IMR-90 (cell line): ENCODE measurements around the gene LTBP1. TPM values are rescaled to one million over a fixed set of nuclear protein-coding genes. Genes with fewer than 3 reads are reported as not detected.

ENCODE experiments used
- ATAC-seq: fragments of 200-7000 bp; cut with Tn5 transposase; 2 replicates; pipeline ENCODE4 v1.9.1; 2020; ENCODE audit warnings: low read depth, mild to moderate bottlenecking, moderate library complexity
- BruUV-seq: library from RNA; stranded (reverse); fragments of 400-500 nt; replicated peaks from 2 replicates; lab custom pipeline; 2021; lab: Mats Ljungman, UMichigan
- CTCF ChIA-PET: fragments of 300-600 bp; formaldehyde crosslinking; extraction: SDS; loops from one replicate; lab custom pipeline; 2021; ENCODE audit warnings: antibody characterized with exemption; lab: Yijun Ruan, JAX
- POLR2A ChIA-PET: fragments of 300-600 bp; sonication (Branson Sonifier 250); formaldehyde crosslinking; loops from one replicate; lab custom pipeline; 2022; ENCODE audit warnings: antibody characterized with exemption; ENCODE audit not compliant: unreplicated experiment; lab: Charles Lee
- DNase-seq: peaks from one replicate; pipeline ENCODE4 v3.0.0; 2013
- H2AFZ ChIP-seq: replicated peaks from 2 replicates; pipeline ENCODE3; 2013; ENCODE audit warnings: low read length, mild to moderate bottlenecking; ENCODE audit not compliant: poor library complexity
- H2AK5ac ChIP-seq: 2 replicates; pipeline ENCODE4 v1.6.1; 2013; ENCODE audit warnings: low read depth, low read length, inconsistent platforms
- H2AK9ac ChIP-seq: replicated peaks from 2 replicates; pipeline ENCODE3; 2013; ENCODE audit warnings: mild to moderate bottlenecking, low read depth, low read length, moderate library complexity; ENCODE audit not compliant: poor library complexity
- H2BK120ac ChIP-seq: 2 replicates; pipeline ENCODE4 v1.6.1; 2013; ENCODE audit warnings: low read depth, low read length, inconsistent platforms
- H2BK15ac ChIP-seq: 3 replicates; pipeline ENCODE4 v1.6.1; 2013; ENCODE audit warnings: low read depth, low read length, inconsistent platforms
- H2BK20ac ChIP-seq: 2 replicates; pipeline ENCODE4 v1.6.1; 2013; ENCODE audit warnings: low read depth, mild to moderate bottlenecking, inconsistent platforms, low read length, moderate library complexity
- H2BK5ac ChIP-seq: 2 replicates; pipeline ENCODE4 v1.6.1; 2013; ENCODE audit warnings: mild to moderate bottlenecking, low read depth, low read length, inconsistent platforms; ENCODE audit not compliant: poor library complexity, severe bottlenecking
- H3K14ac ChIP-seq: replicated peaks from 2 replicates; pipeline ENCODE4 v1.6.1; 2013; ENCODE audit warnings: low read depth, low read length, inconsistent platforms
- H3K18ac ChIP-seq: 2 replicates; pipeline ENCODE4 v1.6.1; 2013; ENCODE audit warnings: low read depth, low read length, control low read depth
- H3K23ac ChIP-seq: 2 replicates; pipeline ENCODE4 v1.6.1; 2013; ENCODE audit warnings: low read depth, low read length, inconsistent platforms
- H3K27ac ChIP-seq: 2 replicates; pipeline ENCODE4 v1.5.1; 2013; ENCODE audit warnings: mild to moderate bottlenecking, control low read depth, low read length; ENCODE audit not compliant: insufficient read depth
- H3K27me3 ChIP-seq: 2 replicates; pipeline ENCODE4 v1.6.1; 2013; ENCODE audit warnings: low read length; ENCODE audit not compliant: control insufficient read depth, insufficient read depth
- H3K36me3 ChIP-seq: 2 replicates; pipeline ENCODE4 v1.6.1; 2013; ENCODE audit warnings: low read length, mixed read lengths; ENCODE audit not compliant: control insufficient read depth, insufficient read depth
- H3K4ac ChIP-seq: 2 replicates; pipeline ENCODE4 v1.6.1; 2013; ENCODE audit warnings: low read depth, low read length, inconsistent platforms
- H3K4me1 ChIP-seq: 2 replicates; pipeline ENCODE4 v1.6.1; 2013; ENCODE audit warnings: low read length, mixed read lengths; ENCODE audit not compliant: control insufficient read depth, insufficient read depth
- H3K4me2 ChIP-seq: 2 replicates; pipeline ENCODE4 v1.6.1; 2013; ENCODE audit warnings: low read depth, mild to moderate bottlenecking, control low read depth, low read length, moderate library complexity
- H3K4me3 ChIP-seq: 2 replicates; pipeline ENCODE4 v1.5.1; 2013; ENCODE audit warnings: low read depth, mild to moderate bottlenecking, control low read depth, low read length, moderate library complexity; ENCODE audit not compliant: insufficient read depth
- H3K56ac ChIP-seq: 2 replicates; pipeline ENCODE4 v1.6.1; 2013; ENCODE audit warnings: low read length, inconsistent platforms; ENCODE audit not compliant: insufficient read depth; ENCODE audit errors: extremely low read depth
- H3K79me1 ChIP-seq, 2 experiments: 2 replicates each; pipeline ENCODE4 v1.6.1; 2013; ENCODE audit warnings: low read length in 2 of 2, inconsistent platforms in 1 of 2, low read depth in 1 of 2
- H3K9ac ChIP-seq: 2 replicates; pipeline ENCODE4 v1.6.1; 2013; ENCODE audit warnings: low read depth, low read length, control low read depth
- H3K9me1 ChIP-seq: 2 replicates; pipeline ENCODE4 v1.6.1; 2013; ENCODE audit warnings: low read length, inconsistent platforms; ENCODE audit not compliant: insufficient read depth
- H3K9me3 ChIP-seq: 2 replicates; pipeline ENCODE4 v1.6.1; 2013; ENCODE audit warnings: low read length; ENCODE audit not compliant: control insufficient read depth, insufficient read depth
- H4K20me1 ChIP-seq: 2 replicates; pipeline ENCODE4 v1.6.1; 2013; ENCODE audit warnings: low read length, inconsistent platforms; ENCODE audit not compliant: insufficient read depth
- H4K5ac ChIP-seq: 2 replicates; pipeline ENCODE4 v1.6.1; 2013; ENCODE audit warnings: mild to moderate bottlenecking, low read depth, low read length, control low read depth
- H4K8ac ChIP-seq, 2 experiments: 2 replicates each; pipeline ENCODE4 v1.6.1; 2013; ENCODE audit warnings: low read depth in 2 of 2, low read length in 2 of 2, control low read depth in 1 of 2, inconsistent platforms in 1 of 2
- H4K91ac ChIP-seq: 2 replicates; pipeline ENCODE4 v1.6.1; 2013; ENCODE audit warnings: low read depth, low read length, inconsistent platforms; ENCODE audit not compliant: insufficient read depth
- BHLHE40 ChIP-seq: fragments of 150-350 bp; IDR thresholded peaks from 2 replicates; pipeline ENCODE4 v1.6.1; 2016; ENCODE audit warnings: mild to moderate bottlenecking, low read depth, low read length
- CEBPB ChIP-seq: IDR thresholded peaks from 2 replicates; pipeline ENCODE4 v1.6.1; 2012; ENCODE audit warnings: low read depth, low read length, improper control_type of control experiment
- CHD1 ChIP-seq: IDR thresholded peaks from 2 replicates; pipeline ENCODE4 v1.6.1; 2012; ENCODE audit warnings: low read depth, low read length, improper control_type of control experiment
- FOS ChIP-seq: fragments of 150-350 bp; IDR thresholded peaks from 2 replicates; pipeline ENCODE4 v1.6.1; 2016; ENCODE audit warnings: low read depth, low read length
- MAFK ChIP-seq: IDR thresholded peaks from 2 replicates; pipeline ENCODE4 v1.6.1; 2012; ENCODE audit warnings: low read depth, low read length, improper control_type of control experiment
- MAZ ChIP-seq: IDR thresholded peaks from 2 replicates; pipeline ENCODE4 v1.6.1; 2012; ENCODE audit warnings: low read depth, mild to moderate bottlenecking, low read length, improper control_type of control experiment, moderate library complexity, borderline replicate concordance
- MXI1 ChIP-seq: IDR thresholded peaks from 2 replicates; pipeline ENCODE4 v1.6.1; 2012; ENCODE audit warnings: low read depth, mild to moderate bottlenecking, low read length, moderate library complexity, borderline replicate concordance
- NFE2L2 ChIP-seq: fragments of 150-350 bp; IDR thresholded peaks from 2 replicates; pipeline ENCODE4 v1.6.1; 2016; ENCODE audit warnings: low read depth, mild to moderate bottlenecking, low read length
- RAD21 ChIP-seq: IDR thresholded peaks from 2 replicates; pipeline ENCODE4 v1.6.1; 2012; ENCODE audit warnings: low read length, improper control_type of control experiment
- RFX5 ChIP-seq: IDR thresholded peaks from 2 replicates; pipeline ENCODE4 v1.8.0; 2012; ENCODE audit warnings: low read depth, mild to moderate bottlenecking, low read length, moderate library complexity
- SMC3 ChIP-seq: fragments of 150-350 bp; IDR thresholded peaks from 2 replicates; pipeline ENCODE4 v1.6.1; 2016; ENCODE audit warnings: low read depth, mild to moderate bottlenecking, antibody characterized with exemption, low read length, moderate library complexity
- WGBS, 2 experiments: methylation state at CpG; one replicate each; pipeline versions ENCODE4 v1.1.5 to v1.1.7; 2013; ENCODE audit warnings: missing lambda C conversion rate in 2 of 2; ENCODE audit not compliant: insufficient read length in 1 of 2; ENCODE audit errors: extremely low coverage in 2 of 2; 5-methylcytosine and 5-hydroxymethylcytosine counted together
- dilution Hi-C: fragments of 300-500 bp; cut with HindIII; formaldehyde crosslinking; loops from one replicate; pipeline ENCODE4 v1.14.3; 2018; ENCODE audit warnings: low sequenced_read_pairs; ENCODE audit not compliant: unreplicated experiment
- in situ Hi-C: fragments of 300-500 bp; cut with MboI; formaldehyde crosslinking; loops from 3 replicates; pipeline ENCODE4 v1.14.3; 2019; ENCODE audit warnings: low sequenced_read_pairs, inconsistent platforms, mixed read lengths
- intact Hi-C: fragments of 100-400 bp; cut with micrococcal nuclease; formaldehyde crosslinking; loops from 2 replicates; pipeline ENCODE4 v1.10.0; 2022
- polyA plus RNA-seq, 3 experiments: library from polyadenylated mRNA; depleted of rRNA; stranded (reverse); fragments of >200 nt; gene quantifications; 2 replicates each; pipeline ENCODE4 v1.2.3, GENCODE V29; 2012; ENCODE audit warnings: low replicate concordance in 1 of 3
- total RNA-seq: library from RNA; depleted of rRNA; stranded (reverse); fragments of >200 nt; gene quantifications from 2 replicates; pipeline ENCODE4 v1.2.3, GENCODE V29; 2012
- TF ChIP-seq, protein P1 (sequence below): fragments of 150-350 bp; IDR thresholded peaks from 2 replicates; pipeline ENCODE4 v1.6.1; 2016; ENCODE audit warnings: low read depth, mild to moderate bottlenecking, low read length, moderate library complexity, borderline replicate concordance
- TF ChIP-seq, protein P2 (sequence below): conservative IDR thresholded peaks from 2 replicates; pipeline ENCODE4 v1.5.1; 2012; ENCODE audit warnings: mild to moderate bottlenecking, low read depth, low read length, improper control_type of control experiment
- TF ChIP-seq, protein P3 (sequence below): fragments of 150-350 bp; IDR thresholded peaks from 2 replicates; pipeline ENCODE4 v1.6.1; 2017; ENCODE audit warnings: mild to moderate bottlenecking, antibody characterized with exemption, low read length, low read depth

Gene LTBP1
- total and polyA plus RNA-seq, 2 of the 4 experiments (the other 2 are of a cell fraction): 235 to 326 TPM

DNA sequence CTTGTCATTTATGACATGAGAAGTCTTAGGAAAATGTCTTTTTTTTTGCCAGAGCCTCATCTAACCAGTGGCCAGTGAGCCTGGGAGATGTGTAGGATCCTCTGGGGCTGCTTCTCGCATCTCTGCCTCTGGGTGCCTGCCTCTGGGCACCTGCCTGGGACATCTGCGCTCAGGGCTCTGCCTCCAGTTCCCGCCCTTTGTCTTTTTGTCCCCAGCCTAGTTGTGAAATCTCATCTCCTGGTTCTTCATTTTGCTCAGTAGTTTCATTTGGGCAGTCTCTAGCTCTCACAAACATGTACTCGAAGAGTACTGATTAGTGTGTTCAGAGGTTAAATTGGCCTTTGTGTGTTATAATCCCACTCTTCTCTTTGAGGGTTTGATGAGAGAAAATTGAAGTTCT is 92.0 kb downstream of the LTBP1 start:
- Histone ChIP-seq H3K4me3 (no peak overlapping the region), H3K9me1 (no peaks in the 10 kb centered on the region; the same call in 1 of the 2 replicates), H4K91ac (no peak overlapping the region), H3K14ac (no peak overlapping the region), H2AK5ac (no peak overlapping the region; the same call in 1 of the 2 replicates), H3K4me2 (no peak overlapping the region), H3K36me3 (peaks cover 5% of the 10 kb centered on the region; the same call in 1 of the 2 replicates), H2BK20ac (no peak overlapping the region), H3K9me3 (no peaks in the 10 kb centered on the region), H2BK15ac (no peak overlapping the region), H3K4ac (no peak overlapping the region), H3K4me1 (peaks cover 4% of the 10 kb centered on the region), H2AFZ (no peak overlapping the region), H2BK120ac (no peak overlapping the region), H3K18ac (no peak overlapping the region), H3K23ac (no peak overlapping the region), H3K27me3 (no peaks in the 10 kb centered on the region), H2AK9ac (no peak overlapping the region), H4K8ac (no peak overlapping the region), H2BK5ac (no peak overlapping the region), H4K20me1 (no peaks in the 10 kb centered on the region), H3K79me1 (peaks cover 12 to 36% of the 10 kb centered on the region in 2 experiments), H3K27ac (no peak overlapping the region), H4K5ac (no peak overlapping the region), H3K9ac (no peak overlapping the region), H3K56ac (no peak overlapping the region)
- WGBS, 2 experiments: no CpG with 5 or more reads among the region's 4 CpGs
- dilution Hi-C loops: no loop called here
- no peak for DNase-seq
- TF ChIP-seq MAFK: no peak
- TF ChIP-seq MXI1: no peak
- TF ChIP-seq, protein P1, sequence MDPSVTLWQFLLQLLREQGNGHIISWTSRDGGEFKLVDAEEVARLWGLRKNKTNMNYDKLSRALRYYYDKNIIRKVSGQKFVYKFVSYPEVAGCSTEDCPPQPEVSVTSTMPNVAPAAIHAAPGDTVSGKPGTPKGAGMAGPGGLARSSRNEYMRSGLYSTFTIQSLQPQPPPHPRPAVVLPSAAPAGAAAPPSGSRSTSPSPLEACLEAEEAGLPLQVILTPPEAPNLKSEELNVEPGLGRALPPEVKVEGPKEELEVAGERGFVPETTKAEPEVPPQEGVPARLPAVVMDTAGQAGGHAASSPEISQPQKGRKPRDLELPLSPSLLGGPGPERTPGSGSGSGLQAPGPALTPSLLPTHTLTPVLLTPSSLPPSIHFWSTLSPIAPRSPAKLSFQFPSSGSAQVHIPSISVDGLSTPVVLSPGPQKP: no peak
- TF ChIP-seq MAZ: no peak
- no peak for TF ChIP-seq BHLHE40
- TF ChIP-seq FOS: no peak
- TF ChIP-seq RAD21: no peak
- no peak for TF ChIP-seq NFE2L2
- TF ChIP-seq, protein P2, sequence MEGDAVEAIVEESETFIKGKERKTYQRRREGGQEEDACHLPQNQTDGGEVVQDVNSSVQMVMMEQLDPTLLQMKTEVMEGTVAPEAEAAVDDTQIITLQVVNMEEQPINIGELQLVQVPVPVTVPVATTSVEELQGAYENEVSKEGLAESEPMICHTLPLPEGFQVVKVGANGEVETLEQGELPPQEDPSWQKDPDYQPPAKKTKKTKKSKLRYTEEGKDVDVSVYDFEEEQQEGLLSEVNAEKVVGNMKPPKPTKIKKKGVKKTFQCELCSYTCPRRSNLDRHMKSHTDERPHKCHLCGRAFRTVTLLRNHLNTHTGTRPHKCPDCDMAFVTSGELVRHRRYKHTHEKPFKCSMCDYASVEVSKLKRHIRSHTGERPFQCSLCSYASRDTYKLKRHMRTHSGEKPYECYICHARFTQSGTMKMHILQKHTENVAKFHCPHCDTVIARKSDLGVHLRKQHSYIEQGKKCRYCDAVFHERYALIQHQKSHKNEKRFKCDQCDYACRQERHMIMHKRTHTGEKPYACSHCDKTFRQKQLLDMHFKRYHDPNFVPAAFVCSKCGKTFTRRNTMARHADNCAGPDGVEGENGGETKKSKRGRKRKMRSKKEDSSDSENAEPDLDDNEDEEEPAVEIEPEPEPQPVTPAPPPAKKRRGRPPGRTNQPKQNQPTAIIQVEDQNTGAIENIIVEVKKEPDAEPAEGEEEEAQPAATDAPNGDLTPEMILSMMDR: no peak
- TF ChIP-seq, protein P3, sequence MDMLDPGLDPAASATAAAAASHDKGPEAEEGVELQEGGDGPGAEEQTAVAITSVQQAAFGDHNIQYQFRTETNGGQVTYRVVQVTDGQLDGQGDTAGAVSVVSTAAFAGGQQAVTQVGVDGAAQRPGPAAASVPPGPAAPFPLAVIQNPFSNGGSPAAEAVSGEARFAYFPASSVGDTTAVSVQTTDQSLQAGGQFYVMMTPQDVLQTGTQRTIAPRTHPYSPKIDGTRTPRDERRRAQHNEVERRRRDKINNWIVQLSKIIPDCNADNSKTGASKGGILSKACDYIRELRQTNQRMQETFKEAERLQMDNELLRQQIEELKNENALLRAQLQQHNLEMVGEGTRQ: no peak
- no peak for TF ChIP-seq SMC3
- TF ChIP-seq CHD1: no peak
- no peak for TF ChIP-seq RFX5
- TF ChIP-seq CEBPB: no peak
- ATAC-seq: no peak
- in situ Hi-C loops: loop anchor here (25.0 kb wide), 1 partner anchor 224 kb away; no protein-coding TSS in a partner anchor
- no TSS peak for BruUV-seq
- POLR2A ChIA-PET: no interaction called here
- intact Hi-C loops: loop anchor here (10.0 kb wide), 1 partner anchor 546 kb away; no protein-coding TSS in a partner anchor
- CTCF ChIA-PET: no interaction called here
